Chondrocyte (in vitro differentiated cells): ENCODE results near the gene NGEF. TPM values are rescaled to one million over a fixed set of nuclear protein-coding genes. Genes with fewer than 3 reads are reported as not detected.

ENCODE experiments used
- DNase-seq: peaks from one replicate; pipeline ENCODE4 v3.0.0; 2021; ENCODE audit warnings: mixed read lengths, low spot score
- H3K27ac Mint-ChIP-seq: one replicate; pipeline ENCODE4 v1.8.0; 2021; ENCODE audit warnings: mild to moderate bottlenecking, moderate library complexity, mixed read lengths; ENCODE audit not compliant: unreplicated experiment
- H3K27me3 Mint-ChIP-seq: 2 replicates; pipeline ENCODE4 v1.8.0; 2021; ENCODE audit warnings: low read depth, mixed read lengths
- H3K36me3 Mint-ChIP-seq: 2 replicates; pipeline ENCODE4 v1.8.0; 2021; ENCODE audit warnings: low read depth, mixed read lengths
- H3K4me1 Mint-ChIP-seq: 2 replicates; pipeline ENCODE4 v1.8.0; 2021; ENCODE audit warnings: low read depth, mild to moderate bottlenecking, mixed read lengths
- H3K4me3 Mint-ChIP-seq: one replicate; pipeline ENCODE4 v1.8.0; 2021; ENCODE audit warnings: mild to moderate bottlenecking, moderate library complexity, mixed read lengths; ENCODE audit not compliant: unreplicated experiment
- H3K9me3 Mint-ChIP-seq: 2 replicates; pipeline ENCODE4 v1.8.0; 2021; ENCODE audit warnings: low read depth, mixed read lengths
- total RNA-seq: library from RNA; stranded (reverse); gene quantifications from 3 replicates; pipeline ENCODE4 v1.2.1, GENCODE V29; 2021
- TF ChIP-seq, protein P1 (sequence below): fragments of 200-600 bp; sonication (generic); IDR thresholded peaks from 2 replicates; pipeline ENCODE4 v1.5.0; 2021; ENCODE audit warnings: antibody characterized with exemption, mild to moderate bottlenecking, moderate library complexity

Gene NGEF
- total RNA-seq, 1 donor from 2014 or later: 0.10 TPM

DNA sequence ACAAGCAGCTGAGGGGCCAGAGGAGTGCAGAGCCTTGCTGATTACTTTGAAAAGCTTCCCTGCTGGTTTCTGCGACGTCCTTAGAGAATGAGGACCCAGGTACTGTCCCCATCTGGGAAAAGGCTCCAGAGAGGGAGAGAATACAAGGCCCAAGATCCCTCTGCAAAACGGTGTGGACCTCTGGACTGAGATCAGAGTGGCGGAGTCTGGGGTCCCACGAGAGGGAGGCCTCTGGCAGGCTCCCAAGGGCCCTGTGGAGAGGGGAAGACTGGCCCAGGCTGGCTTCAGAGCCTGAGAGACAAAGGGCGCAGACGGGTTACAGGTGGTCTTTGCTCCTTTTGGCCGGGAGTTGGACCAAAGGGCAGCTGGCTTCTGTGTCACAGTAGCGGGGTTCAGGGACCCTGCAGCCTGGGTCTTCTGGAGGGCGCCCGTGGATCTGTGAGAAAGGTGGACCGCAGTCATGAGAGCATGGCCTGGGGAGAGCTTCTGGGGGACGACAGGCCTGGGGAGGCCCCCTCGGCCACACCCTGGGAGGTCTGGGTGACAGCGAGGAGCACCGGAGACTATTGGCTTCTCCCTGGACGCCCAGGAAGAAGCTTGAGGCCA is 142.2 kb downstream of the NGEF start:
- DNase-seq: no peak
- TF ChIP-seq, protein P1, sequence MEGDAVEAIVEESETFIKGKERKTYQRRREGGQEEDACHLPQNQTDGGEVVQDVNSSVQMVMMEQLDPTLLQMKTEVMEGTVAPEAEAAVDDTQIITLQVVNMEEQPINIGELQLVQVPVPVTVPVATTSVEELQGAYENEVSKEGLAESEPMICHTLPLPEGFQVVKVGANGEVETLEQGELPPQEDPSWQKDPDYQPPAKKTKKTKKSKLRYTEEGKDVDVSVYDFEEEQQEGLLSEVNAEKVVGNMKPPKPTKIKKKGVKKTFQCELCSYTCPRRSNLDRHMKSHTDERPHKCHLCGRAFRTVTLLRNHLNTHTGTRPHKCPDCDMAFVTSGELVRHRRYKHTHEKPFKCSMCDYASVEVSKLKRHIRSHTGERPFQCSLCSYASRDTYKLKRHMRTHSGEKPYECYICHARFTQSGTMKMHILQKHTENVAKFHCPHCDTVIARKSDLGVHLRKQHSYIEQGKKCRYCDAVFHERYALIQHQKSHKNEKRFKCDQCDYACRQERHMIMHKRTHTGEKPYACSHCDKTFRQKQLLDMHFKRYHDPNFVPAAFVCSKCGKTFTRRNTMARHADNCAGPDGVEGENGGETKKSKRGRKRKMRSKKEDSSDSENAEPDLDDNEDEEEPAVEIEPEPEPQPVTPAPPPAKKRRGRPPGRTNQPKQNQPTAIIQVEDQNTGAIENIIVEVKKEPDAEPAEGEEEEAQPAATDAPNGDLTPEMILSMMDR: no peak
- Mint-ChIP-seq H3K4me1 (peaks cover 6% of the 10 kb centered on the region), H3K27ac (no peak overlapping the region), H3K36me3 (peaks cover 1% of the 10 kb centered on the region), H3K4me3 (no peak overlapping the region), H3K9me3 (no peaks in the 10 kb centered on the region), H3K27me3 (peaks cover 6% of the 10 kb centered on the region)

DNA sequence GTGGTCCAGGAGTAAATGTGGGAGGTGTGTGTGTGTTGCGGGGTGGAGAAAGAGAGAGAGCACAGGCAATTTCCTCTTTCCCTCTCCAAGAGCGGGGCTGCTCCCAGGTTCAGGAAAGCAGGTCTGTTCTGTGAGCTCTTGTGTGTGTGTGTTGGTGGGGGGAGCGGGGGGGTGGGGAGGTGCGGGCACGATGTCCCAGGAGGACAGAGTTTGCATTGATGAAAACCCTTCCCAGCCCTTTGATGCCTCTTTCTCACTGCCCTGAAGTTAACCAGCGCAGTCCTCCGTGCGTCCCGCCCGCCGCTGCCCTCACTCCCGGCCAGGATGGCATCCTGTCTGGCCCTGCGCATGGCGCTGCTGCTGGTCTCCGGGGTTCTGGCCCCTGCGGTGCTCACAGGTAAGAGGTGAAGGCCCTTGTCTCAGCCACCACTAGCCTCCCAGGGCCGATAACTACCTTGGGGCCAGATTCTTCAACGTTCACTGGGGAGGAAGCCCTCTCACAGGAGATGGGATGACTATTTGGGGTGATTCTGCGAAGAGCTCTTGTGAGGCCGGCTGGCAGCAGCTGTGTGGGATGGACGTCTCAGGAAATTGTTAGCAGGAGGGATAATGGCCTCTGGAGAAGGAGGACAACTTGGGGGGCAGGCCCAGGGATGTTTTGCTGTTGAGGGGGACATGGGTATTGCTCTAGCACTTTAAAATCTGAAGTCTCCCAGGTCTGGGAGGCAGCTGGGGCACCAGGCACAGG is 142.9 kb downstream of the NGEF start, which contains the start of gene SNORC:
Gene SNORC (plus strand): TSS at position 247 of the 748 bp plus-strand sequence. CDS start 78 bp downstream, at position 325.
- Mint-ChIP-seq H3K36me3 (peaks cover 1% of the 10 kb centered on the region), H3K4me3 (no peak within 1 kb of the TSS), H3K27me3 (peaks cover 1% of the 10 kb centered on the region), H3K9me3 (no peaks in the 10 kb centered on the region), H3K4me1 (peaks cover under 1% of the 10 kb centered on the region), H3K27ac (no peak within 1 kb of the TSS)
- no peak for DNase-seq
- TF ChIP-seq, protein P1: no peak

DNA sequence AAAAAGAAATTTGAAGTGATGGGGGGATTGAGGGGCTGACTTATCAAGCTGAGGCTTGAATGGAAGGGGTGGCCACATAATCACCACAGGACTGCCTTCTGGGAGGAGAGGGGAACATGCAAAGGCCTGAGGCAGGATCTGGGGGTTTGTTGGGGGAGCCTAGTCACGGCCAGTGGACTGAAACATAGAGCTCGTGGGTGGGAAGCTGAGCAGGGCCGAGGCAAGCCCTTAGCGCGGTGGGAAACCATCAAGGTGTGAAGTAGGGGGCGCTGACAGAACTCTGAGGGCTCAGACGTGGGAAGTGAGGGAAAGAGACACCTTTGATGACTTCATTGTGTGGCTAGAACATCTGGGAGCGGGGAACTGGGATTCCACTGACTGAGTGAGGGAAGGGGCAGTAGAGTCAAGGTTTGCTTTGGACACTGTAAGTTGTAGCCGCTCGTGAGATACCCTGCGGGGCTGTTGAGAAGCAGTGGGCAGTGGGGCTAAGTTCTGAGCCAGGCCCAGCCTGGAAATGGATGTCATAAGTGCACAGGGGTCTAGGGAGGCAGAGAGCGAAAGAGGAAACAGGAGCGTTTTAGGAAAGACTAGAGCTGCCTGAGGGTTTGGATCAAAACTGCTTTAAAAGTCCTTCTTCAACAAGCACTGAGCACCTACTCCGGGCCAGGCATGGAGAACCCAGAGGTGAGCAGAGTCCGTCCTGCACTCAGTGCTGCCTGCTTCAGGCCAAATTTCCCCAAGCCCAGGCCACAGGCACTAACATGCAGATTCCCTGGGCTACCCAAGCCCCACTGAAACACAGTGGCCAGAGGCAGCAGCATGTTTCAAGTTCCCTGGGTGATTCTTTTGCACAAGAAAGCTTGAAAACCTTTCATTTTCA is 143.7 kb downstream of the NGEF start:
- TF ChIP-seq, protein P1: no peak
- Mint-ChIP-seq H3K27ac (no peak overlapping the region), H3K9me3 (no peaks in the 10 kb centered on the region), H3K4me1 (no peaks in the 10 kb centered on the region), H3K36me3 (peaks cover 1% of the 10 kb centered on the region), H3K27me3 (no peaks in the 10 kb centered on the region), H3K4me3 (no peak overlapping the region)
- DNase-seq: no peak

DNA sequence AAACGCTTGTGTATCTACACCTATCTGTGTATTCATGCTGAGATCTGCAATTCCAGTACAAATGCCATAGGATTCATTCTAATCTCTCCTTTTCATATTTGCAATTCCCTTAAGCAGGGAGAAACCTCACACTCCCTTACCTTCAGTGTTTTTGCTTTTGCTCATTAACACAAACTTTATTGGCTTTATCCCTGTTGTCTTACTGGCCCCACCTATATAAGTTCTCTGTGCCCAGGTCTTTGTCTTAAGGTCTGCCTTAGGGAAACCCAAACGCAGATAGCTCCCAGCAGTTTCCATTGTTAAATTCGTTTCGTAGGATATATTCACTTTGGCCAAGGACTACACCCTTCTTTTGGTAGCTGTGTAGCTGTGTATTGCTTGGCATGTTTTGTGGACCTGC is 147.0 kb downstream of the NGEF start:
- no peak for DNase-seq
- no peak overlapping the region for H3K27ac Mint-ChIP-seq
- H3K27me3 Mint-ChIP-seq: no peaks in the 10 kb centered on the region
- no peaks in the 10 kb centered on the region for H3K9me3 Mint-ChIP-seq
- TF ChIP-seq, protein P1: no peak
- H3K4me3 Mint-ChIP-seq: no peak overlapping the region
- H3K36me3 Mint-ChIP-seq: peaks cover 1% of the 10 kb centered on the region
- peaks cover under 1% of the 10 kb centered on the region for H3K4me1 Mint-ChIP-seq

DNA sequence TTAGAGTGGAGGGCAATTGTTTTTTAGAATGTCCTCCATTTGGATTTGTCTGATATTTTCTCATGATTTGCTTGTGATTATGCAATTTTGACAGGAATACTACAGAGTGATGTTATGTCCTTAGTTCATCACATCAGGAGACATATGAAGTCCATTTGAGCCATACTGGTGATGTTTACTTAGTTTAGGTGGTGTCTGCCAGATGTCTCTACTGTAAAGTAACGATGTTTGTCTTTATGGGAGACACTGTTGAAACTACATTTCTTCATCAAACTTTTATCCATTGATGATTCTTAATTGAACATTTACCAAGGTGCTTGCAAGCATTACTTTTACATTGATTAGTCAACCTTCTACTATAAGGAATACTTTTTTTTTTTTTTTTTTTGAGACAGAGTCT is 147.9 kb downstream of the NGEF start:
- H3K27me3 Mint-ChIP-seq: no peaks in the 10 kb centered on the region
- peaks cover 8% of the 10 kb centered on the region for H3K4me1 Mint-ChIP-seq
- no peak overlapping the region for H3K27ac Mint-ChIP-seq
- no peak for DNase-seq
- H3K36me3 Mint-ChIP-seq: no peaks in the 10 kb centered on the region
- H3K4me3 Mint-ChIP-seq: no peak overlapping the region
- H3K9me3 Mint-ChIP-seq: no peaks in the 10 kb centered on the region
- TF ChIP-seq, protein P1: no peak
